ENCODE measurements around the gene ZC3H12A.
"Not testable (repeated sequence)": the region's sequence is repeated elsewhere in the genome, so short reads cannot be mapped to it uniquely, and the experiment has no call there.

ZC3H12A gene

DNA sequence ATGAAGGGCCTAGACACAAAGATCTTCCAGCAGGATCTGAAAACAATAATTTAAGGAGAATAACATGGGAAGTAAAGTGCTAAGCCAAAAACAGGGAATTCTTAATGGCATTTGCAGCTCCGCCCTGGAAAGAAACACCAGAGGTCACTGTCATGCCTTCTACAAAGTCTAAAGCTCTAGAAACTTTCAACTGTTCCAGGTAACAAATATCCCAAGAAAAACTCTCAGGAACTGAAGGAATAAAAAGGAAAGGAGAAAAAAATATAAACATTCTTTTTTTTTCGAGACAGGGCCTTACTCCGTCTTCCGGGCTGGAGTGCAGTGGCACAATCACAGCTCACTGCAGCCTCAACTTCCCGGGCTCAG is 13.2 kb downstream of the ZC3H12A start:
- H3K27me3 ChIP-seq (ENCODE audit: insufficient read depth, insufficient read length): no peaks in the 10 kb centered on the region
- no peaks in the 10 kb centered on the region for H3K9me3 ChIP-seq (ENCODE audit: insufficient read depth, low read length)
- TF ChIP-seq ZNF274 (IDR thresholded peaks at IDR 0.05; ENCODE audit: low read depth, low read length) (no peak), SUZ12 (IDR thresholded peaks at IDR 0.05; ENCODE audit: extremely low read depth, insufficient read depth, insufficient read length) (no peak), YY1 (IDR thresholded peaks at IDR 0.05; ENCODE audit: insufficient read depth, insufficient read length) (no peak)
- peaks cover 43% of the 10 kb centered on the region for H3K36me3 ChIP-seq (ENCODE audit: insufficient read depth, insufficient read length, low read length)
- no peak overlapping the region for H3K4me3 ChIP-seq (ENCODE audit: insufficient read length, low read depth)
- no peak overlapping the region for H3K9ac ChIP-seq (ENCODE audit: insufficient read length, low read depth)
- peaks cover 14% of the 10 kb centered on the region for H3K4me1 ChIP-seq (ENCODE audit: insufficient read depth, insufficient read length)
- DNase-seq (ENCODE audit: low read depth, low spot score): no peak

DNA sequence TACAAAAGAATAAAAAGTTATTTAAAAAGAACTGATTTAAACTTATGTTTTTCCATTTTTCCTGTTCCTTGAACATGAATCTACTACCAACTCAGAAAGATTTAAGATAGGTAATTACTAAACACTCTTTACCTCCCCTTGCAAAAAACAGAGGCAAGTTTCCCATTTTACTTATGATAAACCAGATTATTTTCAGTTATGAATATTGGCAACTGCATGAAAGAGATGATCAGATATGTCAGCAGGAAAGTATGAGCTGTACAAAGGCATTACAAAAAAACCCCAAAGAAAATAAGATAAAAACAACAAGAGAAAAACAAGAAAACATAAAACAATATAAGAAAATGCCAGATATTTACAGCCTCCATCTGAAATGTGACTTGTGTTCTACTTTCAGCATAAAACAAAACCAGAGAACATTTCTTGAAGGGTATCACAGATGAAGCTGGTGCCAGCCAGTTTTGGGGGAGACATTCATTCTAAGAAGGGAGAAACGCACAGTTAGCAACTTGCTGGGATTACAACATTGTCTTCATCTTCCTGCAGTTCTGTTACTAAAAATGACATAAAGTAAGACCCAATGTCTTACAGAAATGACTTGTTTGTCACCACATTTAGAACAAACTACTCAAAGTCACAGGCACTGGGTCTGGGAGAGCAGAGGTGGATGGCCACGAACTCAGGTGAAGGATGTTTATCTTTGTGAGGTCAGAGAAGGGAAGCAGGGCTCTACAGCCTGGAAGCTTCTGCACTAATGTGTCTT is 19.1 kb downstream of the ZC3H12A start:
- Histone ChIP-seq H3K9ac (ENCODE audit: insufficient read length, low read depth) (no peak overlapping the region), H3K27me3 (ENCODE audit: insufficient read depth, insufficient read length) (no peaks in the 10 kb centered on the region), H3K9me3 (ENCODE audit: insufficient read depth, low read length) (no peaks in the 10 kb centered on the region), H3K4me1 (ENCODE audit: insufficient read depth, insufficient read length) (no peaks in the 10 kb centered on the region), H3K4me3 (ENCODE audit: insufficient read length, low read depth) (no peak overlapping the region), H3K36me3 (ENCODE audit: insufficient read depth, insufficient read length, low read length) (peaks cover 45% of the 10 kb centered on the region)
- DNase-seq (ENCODE audit: low read depth, low spot score): no peak
- TF ChIP-seq ZNF274 (IDR thresholded peaks at IDR 0.05; ENCODE audit: low read depth, low read length) (no peak), YY1 (IDR thresholded peaks at IDR 0.05; ENCODE audit: insufficient read depth, insufficient read length) (no peak), SUZ12 (IDR thresholded peaks at IDR 0.05; ENCODE audit: extremely low read depth, insufficient read depth, insufficient read length) (no peak)

DNA sequence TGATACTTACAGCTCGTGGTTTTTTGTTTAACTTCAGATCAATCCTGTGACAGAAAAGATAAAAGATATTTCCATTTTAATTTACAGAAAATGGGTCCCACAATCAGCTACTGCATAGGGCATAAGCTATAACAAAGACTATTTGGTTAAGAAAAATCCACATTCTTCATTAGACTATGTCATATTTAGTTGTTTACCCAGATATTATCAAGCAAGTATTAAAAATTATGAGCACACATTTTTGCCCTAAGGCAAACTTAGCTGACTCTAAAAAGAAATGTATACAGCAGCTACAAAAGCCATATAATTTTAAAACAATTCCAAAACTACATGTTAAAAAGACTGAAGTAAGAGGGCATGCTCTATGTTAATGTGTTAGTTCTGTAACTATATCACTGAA is 21.5 kb downstream of the ZC3H12A start:
- Histone ChIP-seq H3K9me3 (ENCODE audit: insufficient read depth, low read length) (no peaks in the 10 kb centered on the region), H3K27me3 (ENCODE audit: insufficient read depth, insufficient read length) (no peaks in the 10 kb centered on the region), H3K4me1 (ENCODE audit: insufficient read depth, insufficient read length) (no peaks in the 10 kb centered on the region), H3K9ac (ENCODE audit: insufficient read length, low read depth) (no peak overlapping the region), H3K4me3 (ENCODE audit: insufficient read length, low read depth) (no peak overlapping the region), H3K36me3 (ENCODE audit: insufficient read depth, insufficient read length, low read length) (peaks cover 52% of the 10 kb centered on the region)
- TF ChIP-seq SUZ12 (IDR thresholded peaks at IDR 0.05; ENCODE audit: extremely low read depth, insufficient read depth, insufficient read length) (no peak), YY1 (IDR thresholded peaks at IDR 0.05; ENCODE audit: insufficient read depth, insufficient read length) (no peak)
- no peak for DNase-seq (ENCODE audit: low read depth, low spot score)

DNA sequence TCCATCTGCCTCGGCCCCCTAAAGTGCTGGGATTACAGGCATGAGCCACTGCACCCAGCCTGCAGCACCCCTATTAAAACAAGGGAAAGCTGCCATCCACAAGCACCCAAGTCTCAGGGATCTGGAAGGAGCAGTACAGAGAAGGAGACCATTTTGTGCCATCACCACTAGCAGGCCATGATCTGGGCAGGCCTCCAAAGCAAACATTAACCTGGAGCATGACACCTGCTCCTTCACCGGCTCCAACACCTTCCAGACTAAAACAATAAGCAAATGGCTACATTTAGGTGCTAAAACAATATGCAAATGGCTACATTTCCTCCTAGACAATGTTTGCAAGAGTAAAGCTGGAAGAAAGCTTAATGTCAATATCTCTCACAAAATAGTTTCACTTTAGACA is 23.5 kb downstream of the ZC3H12A start:
- H3K4me1 ChIP-seq (ENCODE audit: insufficient read depth, insufficient read length): no peaks in the 10 kb centered on the region
- no peaks in the 10 kb centered on the region for H3K9me3 ChIP-seq (ENCODE audit: insufficient read depth, low read length)
- no peak for TF ChIP-seq YY1 (IDR thresholded peaks at IDR 0.05; ENCODE audit: insufficient read depth, insufficient read length)
- TF ChIP-seq ZNF274 (IDR thresholded peaks at IDR 0.05; ENCODE audit: low read depth, low read length): no peak
- TF ChIP-seq SUZ12 (IDR thresholded peaks at IDR 0.05; ENCODE audit: extremely low read depth, insufficient read depth, insufficient read length): no peak
- no peak for DNase-seq (ENCODE audit: low read depth, low spot score)
- H3K27me3 ChIP-seq (ENCODE audit: insufficient read depth, insufficient read length): no peaks in the 10 kb centered on the region
- peaks cover 57% of the 10 kb centered on the region for H3K36me3 ChIP-seq (ENCODE audit: insufficient read depth, insufficient read length, low read length)
- H3K4me3 ChIP-seq (ENCODE audit: insufficient read length, low read depth): no peak overlapping the region
- no peak overlapping the region for H3K9ac ChIP-seq (ENCODE audit: insufficient read length, low read depth)

- TF ChIP-seq YY1 (IDR thresholded peaks at IDR 0.05; ENCODE audit: insufficient read depth, insufficient read length) (no peak), ZNF274 (IDR thresholded peaks at IDR 0.05; ENCODE audit: low read depth, low read length) (no peak), SUZ12 (IDR thresholded peaks at IDR 0.05; ENCODE audit: extremely low read depth, insufficient read depth, insufficient read length) (no peak)
- Histone ChIP-seq H3K4me3 (ENCODE audit: insufficient read length, low read depth) (no peak overlapping the region), H3K27me3 (ENCODE audit: insufficient read depth, insufficient read length) (no peaks in the 10 kb centered on the region), H3K4me1 (ENCODE audit: insufficient read depth, insufficient read length) (no peaks in the 10 kb centered on the region), H3K9me3 (ENCODE audit: insufficient read depth, low read length) (no peaks in the 10 kb centered on the region), H3K9ac (ENCODE audit: insufficient read length, low read depth) (no peak overlapping the region), H3K36me3 (ENCODE audit: insufficient read depth, insufficient read length, low read length) (peaks cover 56% of the 10 kb centered on the region)
- no peak for DNase-seq (ENCODE audit: low read depth, low spot score)
Observed at GRCh38 chr1:37498872-37499617, 24.7 kb downstream of the ZC3H12A start.

DNA sequence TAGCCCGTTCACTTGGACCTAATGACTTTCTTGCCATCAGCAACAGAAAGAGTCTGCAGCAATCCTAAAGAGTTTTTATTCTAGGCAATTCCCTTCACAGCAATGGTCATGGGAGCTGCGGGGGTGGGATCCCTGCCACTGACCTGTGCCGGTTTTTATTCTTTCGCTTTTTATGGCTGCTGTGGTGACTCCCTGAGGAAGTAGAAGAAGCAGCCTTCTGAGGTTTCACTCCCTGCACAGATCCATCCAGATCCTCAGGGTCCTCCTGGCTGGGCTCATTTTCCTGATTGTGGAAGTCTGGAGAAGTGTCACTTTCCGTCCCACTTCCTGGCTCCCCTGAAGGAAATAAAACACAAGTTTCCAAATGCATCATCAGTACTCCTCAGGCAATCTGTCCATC is 27.3 kb downstream of the ZC3H12A start:
- no peak for DNase-seq (ENCODE audit: low read depth, low spot score)

DNA sequence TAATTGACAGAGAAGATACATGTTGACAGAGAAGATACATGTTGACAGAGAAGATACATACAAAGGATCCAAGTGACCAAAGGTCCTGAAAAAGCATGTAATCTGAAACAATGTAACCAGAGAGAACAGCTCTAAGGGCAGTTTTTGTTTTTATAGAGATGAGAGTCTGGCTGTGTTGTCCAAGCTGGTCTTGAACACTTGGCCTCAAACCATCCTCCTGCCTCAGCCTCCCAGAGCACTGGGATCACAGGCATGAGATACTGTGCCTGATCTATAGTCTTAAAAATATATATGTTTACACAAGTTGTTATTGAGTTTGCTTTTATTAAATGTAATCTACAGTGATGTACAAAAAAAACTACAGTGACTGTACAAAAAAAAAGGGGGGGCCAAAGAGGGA is 27.7 kb downstream of the ZC3H12A start:
- Histone ChIP-seq H3K4me1 (ENCODE audit: insufficient read depth, insufficient read length) (no peaks in the 10 kb centered on the region), H3K36me3 (ENCODE audit: insufficient read depth, insufficient read length, low read length) (peaks cover 73% of the 10 kb centered on the region)
- TF ChIP-seq ZNF274 (IDR thresholded peaks at IDR 0.05; ENCODE audit: low read depth, low read length): no peak
- TF ChIP-seq YY1 (IDR thresholded peaks at IDR 0.05; ENCODE audit: insufficient read depth, insufficient read length): no peak
- no peak for TF ChIP-seq SUZ12 (IDR thresholded peaks at IDR 0.05; ENCODE audit: extremely low read depth, insufficient read depth, insufficient read length)

More for the DNA sequence above, 27.3 kb downstream of the ZC3H12A start:
- H3K9ac ChIP-seq (ENCODE audit: insufficient read length, low read depth): no peak overlapping the region
- peaks cover 69% of the 10 kb centered on the region for H3K36me3 ChIP-seq (ENCODE audit: insufficient read depth, insufficient read length, low read length)
- H3K4me1 ChIP-seq (ENCODE audit: insufficient read depth, insufficient read length): no peaks in the 10 kb centered on the region
- no peaks in the 10 kb centered on the region for H3K9me3 ChIP-seq (ENCODE audit: insufficient read depth, low read length)
- H3K4me3 ChIP-seq (ENCODE audit: insufficient read length, low read depth): no peak overlapping the region
- TF ChIP-seq ZNF274 (IDR thresholded peaks at IDR 0.05; ENCODE audit: low read depth, low read length) (no peak), YY1 (IDR thresholded peaks at IDR 0.05; ENCODE audit: insufficient read depth, insufficient read length) (no peak), SUZ12 (IDR thresholded peaks at IDR 0.05; ENCODE audit: extremely low read depth, insufficient read depth, insufficient read length) (no peak)
- H3K27me3 ChIP-seq (ENCODE audit: insufficient read depth, insufficient read length): no peaks in the 10 kb centered on the region

GRCh38 chr1:37502791-37503190 is 28.4 kb downstream of the ZC3H12A start:
- not testable (repeated sequence) for H3K4me3 ChIP-seq (ENCODE audit: insufficient read length, low read depth); H3K4me1 ChIP-seq (ENCODE audit: insufficient read depth, insufficient read length); DNase-seq (ENCODE audit: low read depth, low spot score); H3K9ac ChIP-seq (ENCODE audit: insufficient read length, low read depth); H3K27me3 ChIP-seq (ENCODE audit: insufficient read depth, insufficient read length); H3K9me3 ChIP-seq (ENCODE audit: insufficient read depth, low read length)
- H3K36me3 ChIP-seq (ENCODE audit: insufficient read depth, insufficient read length, low read length): peaks cover 77% of the 10 kb centered on the region

More for the DNA sequence above, 27.7 kb downstream of the ZC3H12A start:
- no peak overlapping the region for H3K4me3 ChIP-seq (ENCODE audit: insufficient read length, low read depth)
- H3K9me3 ChIP-seq (ENCODE audit: insufficient read depth, low read length): no peaks in the 10 kb centered on the region
- no peak for DNase-seq (ENCODE audit: low read depth, low spot score)
- no peak overlapping the region for H3K9ac ChIP-seq (ENCODE audit: insufficient read length, low read depth)
- H3K27me3 ChIP-seq (ENCODE audit: insufficient read depth, insufficient read length): no peaks in the 10 kb centered on the region
